GM19023 (cell line): Measurements from ENCODE around the gene NTM.
"Not testable (repeated sequence)": the region's sequence is repeated elsewhere in the genome, so short reads cannot be mapped to it uniquely, and the experiment has no call there.

Experiments used
- ATAC-seq: cut with Tn5 transposase; IDR thresholded peaks from one replicate; pipeline ENCODE4 v1.9.1; 2021; ENCODE audit warnings: mild to moderate bottlenecking, moderate library complexity; ENCODE audit not compliant: unreplicated experiment

The NTM gene

DNA sequence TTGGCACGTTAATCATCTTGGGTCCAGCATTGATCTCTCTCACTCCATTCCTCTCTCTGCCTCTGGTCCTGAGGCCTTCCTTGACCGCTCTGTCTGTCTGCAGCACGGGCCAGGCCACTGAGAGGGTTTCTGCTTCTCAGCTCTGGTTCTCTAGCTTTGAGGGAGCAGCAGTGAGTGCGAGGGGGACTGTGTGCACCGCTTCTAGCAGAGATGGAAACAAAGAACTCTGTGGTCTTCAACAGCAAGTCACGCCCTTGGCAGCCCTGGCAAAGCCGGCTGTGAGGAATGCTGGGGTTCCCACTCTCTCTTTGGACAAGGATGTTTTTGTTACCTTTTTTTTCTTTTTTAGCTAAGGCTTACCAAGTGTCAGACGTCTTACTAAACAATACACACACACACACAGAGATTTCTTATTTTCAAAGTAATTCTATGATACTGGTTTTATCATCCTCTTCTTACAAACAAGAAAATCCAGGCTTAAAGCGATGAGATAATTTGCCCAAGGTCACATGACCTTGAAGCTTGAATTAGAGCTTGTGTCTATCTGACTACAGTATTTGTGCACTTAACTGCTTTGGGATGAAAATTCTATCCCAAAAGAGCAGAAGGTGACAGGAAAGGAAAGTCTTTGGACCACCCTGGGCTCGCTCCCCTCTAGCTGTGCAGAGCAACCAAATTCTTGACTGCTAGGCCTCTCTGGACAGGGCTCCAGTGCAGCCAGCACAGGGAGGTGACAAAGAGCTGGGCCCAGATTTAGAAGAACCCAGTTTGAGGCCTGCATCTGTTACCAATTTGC, 293.2 kb downstream of the NTM start:
- no peak for ATAC-seq

DNA sequence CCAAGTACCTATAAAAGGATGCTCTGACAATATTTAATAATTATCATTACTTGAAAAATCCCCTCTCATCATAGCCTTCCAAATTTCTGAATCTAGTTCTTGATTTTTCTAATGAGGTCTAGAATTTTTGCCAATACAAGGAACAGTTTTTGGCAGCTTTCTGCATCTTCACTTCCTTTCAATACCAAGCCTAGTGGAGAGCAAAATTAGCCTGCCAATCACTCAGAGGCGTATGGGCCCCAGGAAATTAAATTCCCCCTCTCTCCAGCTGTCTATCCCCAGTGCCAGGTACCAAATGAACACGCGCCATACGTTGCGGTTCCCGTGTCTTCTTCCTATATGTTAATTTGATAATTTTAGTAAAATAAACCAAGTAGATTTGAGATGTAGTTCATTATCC, 293.9 kb downstream of the NTM start:
- no peak for ATAC-seq

DNA sequence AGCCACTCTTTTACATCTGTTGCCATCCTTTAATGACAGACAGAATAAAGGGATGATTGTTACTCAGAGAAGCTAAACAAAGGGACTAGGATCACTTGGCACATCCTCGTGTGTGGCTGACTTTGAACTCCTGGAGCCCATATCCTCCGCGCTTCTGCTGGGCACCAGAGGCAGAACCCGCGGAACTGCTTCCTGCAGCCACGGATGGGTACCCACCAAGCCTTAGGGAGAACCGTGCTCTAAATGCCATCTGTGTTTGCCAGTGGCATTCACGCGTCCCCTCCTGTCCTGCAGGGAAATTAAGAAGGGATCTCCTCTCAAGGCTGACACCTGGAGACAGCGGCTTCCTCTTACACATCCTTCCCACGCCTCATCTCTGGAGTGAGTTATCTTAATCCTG, 294.4 kb downstream of the NTM start:
- ATAC-seq: no peak

DNA sequence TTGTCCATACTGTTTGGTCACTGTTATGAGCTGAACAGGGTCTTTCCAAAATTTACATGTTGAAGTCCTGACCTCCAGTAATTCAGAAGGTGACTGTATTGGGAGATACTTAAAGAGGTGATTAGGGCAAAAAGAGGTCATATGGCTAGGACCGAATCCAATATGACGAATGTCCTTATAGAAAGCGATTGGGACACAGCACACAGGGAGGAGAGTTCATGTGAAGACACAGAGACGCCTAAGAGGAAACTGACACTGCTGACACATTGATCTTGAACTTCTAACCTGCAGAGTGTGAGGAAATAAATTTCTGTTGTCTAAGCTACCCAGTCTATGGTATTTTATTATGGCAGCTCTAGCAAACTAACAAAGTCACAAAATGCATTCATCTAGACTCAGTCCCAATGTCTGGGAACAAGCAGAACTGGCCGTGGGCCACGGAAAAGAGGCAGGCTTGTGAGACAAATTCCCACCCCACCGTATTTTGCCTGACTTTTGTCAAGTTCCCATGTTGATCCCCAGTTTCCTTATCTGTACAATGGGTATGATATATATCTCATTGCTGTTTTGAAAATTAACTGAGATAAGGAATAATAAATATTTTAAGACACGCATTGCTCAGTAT, 295.0 kb downstream of the NTM start:
- ATAC-seq: no peak

DNA sequence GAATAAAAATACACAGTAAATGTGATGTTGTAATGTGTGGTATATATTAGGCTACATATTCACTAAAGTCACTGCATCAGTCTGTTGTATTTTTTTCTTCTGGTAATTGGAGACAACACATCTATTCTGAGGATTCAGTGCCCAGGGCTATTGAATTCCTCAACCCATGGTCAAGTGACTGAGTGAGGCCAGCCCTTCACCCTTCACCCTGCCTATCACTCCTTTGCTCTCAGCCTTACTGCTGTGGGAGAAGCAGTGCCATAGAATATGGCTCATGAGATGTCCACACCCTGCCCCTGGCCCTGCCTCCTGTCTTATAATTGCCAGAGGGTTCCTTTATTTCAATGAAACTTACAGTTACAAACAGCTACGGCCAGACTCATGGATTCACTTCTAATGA, 295.6 kb downstream of the NTM start:
- no peak for ATAC-seq

DNA sequence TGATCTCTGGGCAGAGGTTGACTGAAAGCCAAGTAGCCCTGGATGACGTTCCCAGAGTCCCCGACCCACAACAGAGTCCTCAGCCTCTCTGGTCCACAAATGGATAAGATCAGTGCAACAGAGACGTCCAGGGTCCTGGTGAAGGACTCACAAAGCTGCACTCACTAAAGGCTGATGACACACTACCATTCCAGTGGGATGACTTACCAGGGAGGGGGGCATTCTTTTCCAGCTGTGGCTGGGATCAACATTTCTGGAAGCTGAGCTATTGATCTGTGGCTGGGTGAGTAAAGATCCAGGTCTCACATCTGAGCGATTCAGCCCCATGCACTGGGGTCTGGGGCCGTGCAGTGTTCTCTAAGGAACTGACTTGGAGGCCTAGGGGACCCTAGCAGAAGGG, 296.2 kb downstream of the NTM start:
- ATAC-seq: no peak

DNA sequence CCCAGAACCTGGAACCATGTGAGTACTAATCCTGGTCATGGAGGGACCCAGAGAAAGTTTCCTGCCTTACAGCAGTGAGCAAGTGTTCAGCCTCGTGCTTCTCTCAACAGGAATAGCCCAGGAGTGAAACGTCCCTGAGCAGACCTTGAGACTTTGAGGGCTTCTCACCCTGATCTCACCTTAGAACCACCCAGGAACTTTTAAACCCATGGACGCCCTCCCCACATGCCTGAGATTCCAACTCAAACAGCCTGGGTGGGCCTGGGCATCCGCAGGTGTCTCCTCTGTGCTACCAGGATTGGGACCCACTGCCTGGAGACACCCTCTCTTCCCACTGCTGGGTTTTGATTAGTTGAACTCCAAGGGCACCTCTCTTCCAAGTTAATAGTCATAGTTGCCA, 297.2 kb downstream of the NTM start:
- no peak for ATAC-seq

DNA sequence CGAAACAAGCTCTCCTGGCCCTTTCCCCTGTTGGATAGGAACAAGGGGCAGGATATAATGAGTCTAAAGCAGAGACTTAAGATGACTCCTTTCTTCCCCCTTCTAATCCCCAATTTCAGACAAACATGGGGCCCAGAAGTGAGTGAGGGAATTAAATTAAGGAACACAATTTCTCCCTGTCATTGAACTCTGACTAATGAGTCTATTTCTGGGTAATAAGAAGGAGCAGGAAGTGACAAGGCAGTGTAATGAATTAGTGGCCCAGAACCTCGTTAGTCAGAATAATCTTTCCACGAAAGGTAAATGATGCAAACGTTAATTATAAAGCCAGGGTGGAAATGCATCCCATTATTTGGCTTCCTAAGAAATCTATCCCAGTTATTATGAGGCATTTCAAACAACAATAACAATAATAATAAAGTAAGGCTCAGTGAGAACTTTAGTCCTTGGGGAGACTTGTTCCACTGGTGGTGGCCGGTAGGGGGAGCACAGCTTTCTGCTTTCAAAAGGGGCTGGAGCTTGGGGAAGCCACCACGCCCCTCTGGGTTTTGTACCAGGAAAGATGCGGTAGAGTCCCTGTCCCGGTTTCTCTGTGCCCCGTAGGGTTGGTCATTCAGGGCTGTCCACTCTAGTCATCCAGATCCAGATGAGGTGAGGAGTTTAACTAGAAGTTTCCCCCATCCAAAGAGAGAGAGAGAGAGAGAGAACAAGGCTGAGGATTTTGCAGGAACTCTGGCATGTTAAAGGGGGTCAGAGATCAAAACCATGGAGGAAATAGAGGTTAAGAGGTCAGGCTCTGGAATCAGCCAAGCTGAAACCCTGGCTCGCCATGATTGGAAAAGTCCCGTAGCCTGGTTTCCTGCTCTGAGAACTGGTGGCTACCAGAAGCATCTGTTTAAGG, 298.3 kb downstream of the NTM start:
- no peak for ATAC-seq

DNA sequence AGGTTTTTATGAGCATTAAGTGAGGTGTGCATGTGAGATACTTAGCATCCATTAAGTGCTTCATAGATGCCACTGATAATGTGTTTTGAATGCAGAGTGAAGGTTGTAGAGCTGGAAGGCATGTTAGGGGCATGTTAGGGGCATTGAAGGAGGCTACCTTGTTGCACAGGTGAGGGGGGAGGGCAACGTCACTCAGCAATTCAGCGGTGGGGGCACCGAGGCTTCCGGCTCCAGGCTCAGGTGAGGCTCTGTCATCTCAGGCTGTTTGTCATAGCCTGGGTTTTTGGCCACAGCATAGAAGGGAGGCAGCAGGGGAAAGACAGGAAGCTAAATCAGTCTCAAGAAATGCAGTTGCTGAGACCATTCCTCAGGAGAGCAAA, 299.0 kb downstream of the NTM start:
- ATAC-seq: no peak

DNA sequence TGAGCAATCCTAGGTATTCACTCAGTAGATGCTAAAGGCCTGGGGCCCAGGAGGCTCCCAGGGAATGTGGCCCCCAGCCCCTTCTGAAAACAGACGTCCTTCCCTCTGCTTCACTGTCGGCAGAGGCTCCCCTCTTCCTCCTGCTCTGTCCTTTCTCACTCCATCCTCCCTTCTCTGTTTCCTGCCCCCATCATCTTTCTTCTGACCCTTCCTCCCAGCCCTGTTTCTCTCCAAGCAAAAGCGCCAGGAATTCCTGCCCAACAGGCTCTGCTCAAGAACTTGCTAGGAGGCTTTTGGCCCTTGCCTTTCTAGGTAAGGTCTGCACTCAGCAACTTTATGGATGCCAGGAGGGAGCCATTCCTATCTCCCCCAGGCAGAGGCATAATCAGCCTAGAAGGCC, 300.5 kb downstream of the NTM start:
- no peak for ATAC-seq

DNA sequence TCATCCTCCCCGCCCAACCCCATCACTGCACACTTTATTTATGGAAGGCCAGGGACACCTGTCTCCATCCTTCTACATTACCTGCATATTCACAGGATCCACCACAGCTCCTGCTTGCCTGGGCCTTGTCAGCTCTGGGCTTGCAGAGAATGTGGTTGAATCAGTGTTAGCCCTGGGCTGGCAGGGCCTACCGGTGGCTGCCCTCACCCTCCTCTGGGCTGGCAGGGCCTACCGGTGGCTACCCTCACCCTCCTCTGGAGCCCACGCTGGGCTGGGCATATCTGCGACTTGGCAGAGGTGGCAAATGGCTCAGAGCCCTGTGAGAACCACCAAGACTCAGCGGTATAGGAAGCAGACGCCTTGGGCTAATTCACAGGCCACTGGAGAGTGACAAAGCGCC, 300.9 kb downstream of the NTM start:
- no peak for ATAC-seq

DNA sequence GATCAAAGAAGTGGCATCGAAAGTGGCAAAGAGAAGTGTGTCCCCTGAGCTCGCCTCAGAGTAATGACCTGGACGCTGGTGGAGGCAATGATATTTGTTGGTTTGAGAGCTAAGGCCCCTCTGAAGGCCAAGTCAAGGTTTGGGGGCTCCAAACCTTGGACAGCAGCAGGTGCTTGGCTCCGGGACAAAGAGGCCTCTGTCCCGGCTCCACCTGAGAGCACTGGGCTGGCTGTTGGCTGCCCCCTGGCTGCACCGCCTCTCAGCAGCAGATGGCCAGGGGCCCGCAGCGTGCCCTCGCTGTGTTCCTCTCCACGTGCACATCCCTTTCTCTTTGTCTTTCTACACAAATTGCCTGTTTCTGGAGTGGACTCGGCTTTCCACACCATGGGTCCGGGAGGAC, 301.3 kb downstream of the NTM start:
- ATAC-seq: no peak

DNA sequence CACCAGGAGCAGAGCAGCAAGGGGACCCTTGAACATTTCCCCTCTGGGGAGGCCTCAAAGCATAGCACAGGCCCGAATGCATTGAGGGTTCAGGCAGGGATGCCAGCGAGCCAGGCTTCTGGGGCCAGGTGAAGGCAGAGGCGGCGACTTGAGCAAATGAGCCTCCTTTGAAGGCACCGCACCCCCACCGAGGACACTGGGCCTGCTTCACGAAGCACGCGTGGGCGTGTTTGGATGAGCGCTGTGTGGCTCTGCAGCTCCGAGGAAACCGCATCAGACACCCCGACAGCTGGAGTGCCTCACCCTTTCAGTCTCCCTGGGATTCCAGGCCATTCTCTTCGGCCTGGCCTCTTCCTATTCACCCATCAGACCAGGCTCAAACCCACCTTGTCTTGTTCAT, 301.8 kb downstream of the NTM start:
- no peak for ATAC-seq

DNA sequence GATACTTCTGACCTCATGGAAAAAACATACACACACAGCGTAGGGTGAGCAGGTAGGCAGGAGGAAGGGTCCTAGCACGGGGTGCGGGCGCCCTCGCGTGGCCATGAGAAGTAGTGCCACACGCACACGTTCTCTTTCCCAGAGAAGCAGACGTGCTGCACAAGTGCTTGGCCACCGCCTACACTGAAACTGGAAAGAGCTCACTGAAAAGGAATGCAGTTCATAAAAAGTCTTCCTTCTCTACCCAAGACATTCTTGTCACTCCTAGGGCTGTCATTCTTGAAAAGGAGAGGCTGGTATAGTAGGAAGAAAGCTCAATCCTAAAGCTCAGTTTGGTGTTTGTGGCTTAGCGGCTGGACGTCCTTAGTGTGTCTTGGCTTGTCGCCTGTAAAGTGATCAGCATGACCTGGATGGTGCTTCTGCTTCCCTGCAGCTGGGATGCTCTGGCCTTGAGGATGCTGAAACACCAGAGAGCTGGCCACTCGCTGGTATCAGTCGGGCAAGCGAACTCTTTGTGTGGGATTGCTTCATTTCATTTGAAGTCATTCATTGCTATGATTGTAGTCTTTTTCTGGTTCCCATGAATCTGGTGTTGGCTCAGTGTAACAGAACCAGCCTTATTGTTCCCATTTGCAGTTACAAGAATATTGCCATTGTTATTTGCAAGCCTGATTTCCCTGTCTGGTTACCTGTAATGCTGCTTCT, 303.8 kb downstream of the NTM start:
- peak; percentile 78 for ATAC-seq

DNA sequence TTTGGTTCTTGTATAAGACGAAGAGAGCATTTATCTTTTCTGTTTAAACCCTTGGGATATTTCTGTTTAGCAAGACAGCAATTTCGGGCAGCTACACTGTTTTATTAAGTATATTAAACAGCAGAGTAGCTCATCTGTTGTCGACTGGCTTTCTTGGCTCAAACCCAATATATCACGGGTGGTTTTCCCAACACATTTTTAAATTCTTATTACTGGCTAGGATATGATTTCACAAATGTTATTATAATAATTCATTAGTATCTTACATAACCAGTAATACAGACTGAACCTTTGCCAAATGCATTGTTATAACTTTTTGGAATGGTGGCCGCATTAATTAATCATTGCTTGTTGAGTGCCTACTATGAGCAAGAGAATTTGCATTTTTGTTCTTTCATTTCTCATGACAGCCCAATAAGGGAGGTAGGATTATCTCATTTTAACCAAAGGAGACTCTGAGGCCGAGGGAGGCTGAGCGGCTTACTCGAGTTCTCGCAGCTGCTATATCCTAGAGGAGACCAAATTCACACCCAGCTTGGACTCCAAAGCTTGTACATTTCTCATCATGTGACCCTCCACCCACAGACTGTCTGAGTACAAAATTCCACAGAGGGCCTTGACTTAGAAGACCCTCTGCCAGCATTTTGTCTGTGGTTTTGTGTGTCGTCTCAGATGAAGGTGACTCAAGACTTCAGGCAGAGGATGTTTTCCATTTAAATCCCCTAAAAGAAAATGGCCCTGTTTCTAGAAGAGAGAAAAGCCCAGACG, 304.9 kb downstream of the NTM start:
- ATAC-seq: no peak

DNA sequence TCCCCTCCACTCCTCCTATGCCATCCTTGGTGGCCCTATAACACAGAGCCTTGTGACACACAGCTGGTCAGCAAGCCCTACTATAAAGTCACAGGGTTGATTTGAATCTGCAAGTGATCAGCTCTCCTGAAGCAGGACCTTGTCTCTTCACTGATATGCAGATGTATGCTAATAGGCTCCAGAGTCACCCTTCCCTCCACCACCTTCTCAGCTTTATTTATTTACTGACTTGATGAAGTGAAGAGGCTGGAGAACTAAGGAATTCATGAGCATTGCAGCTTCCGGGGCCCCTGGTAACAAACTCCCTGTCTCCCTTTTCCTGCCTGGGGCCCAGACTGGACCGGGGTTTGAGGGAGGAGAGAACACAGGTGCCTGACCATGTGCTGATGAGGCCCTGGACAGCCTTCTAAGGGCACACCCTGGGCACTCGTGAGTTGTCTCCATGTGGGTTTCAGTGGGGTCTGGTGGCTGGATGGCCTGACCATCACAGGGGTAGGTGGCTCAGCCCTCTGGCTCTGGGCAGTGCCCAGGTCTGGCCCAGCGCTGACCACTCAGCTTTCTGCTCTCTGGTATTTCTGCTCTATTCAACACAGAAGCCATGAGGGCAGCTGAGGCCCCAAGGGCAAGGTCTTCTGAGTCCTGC, 307.5 kb downstream of the NTM start:
- no peak for ATAC-seq

DNA sequence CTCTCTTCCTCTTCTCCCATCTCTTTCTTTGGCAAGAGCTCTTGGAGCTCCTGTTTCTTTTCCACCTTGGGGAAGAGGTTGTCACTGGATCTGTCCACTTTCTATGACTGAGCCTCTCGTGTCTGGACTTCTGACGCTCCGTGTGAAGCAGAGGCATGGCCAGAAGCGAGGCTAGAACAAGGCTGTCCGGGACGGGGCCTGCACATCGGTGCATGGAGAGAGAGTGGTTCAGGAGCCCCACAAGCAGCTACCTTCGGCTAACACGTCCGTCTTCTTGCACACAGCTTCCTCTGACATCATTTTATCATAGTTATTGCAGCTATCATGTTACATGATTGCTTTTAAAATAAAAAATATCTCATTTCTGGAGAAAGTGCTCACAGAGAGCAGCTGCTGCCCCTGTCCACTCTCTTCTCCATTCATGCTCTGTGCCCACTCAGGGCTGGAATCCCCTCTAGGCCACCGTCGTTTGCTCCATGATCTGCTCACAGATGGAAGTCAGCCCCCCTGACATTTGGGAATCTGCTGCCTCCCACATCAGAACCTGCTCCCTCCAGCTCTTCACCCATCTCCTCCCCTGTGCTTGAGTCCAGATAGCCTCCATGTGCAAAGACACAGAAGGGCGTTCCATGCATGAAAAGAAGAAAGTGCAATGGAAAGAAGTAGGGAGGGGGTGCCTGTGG, 308.4 kb downstream of the NTM start:
- no peak for ATAC-seq

DNA sequence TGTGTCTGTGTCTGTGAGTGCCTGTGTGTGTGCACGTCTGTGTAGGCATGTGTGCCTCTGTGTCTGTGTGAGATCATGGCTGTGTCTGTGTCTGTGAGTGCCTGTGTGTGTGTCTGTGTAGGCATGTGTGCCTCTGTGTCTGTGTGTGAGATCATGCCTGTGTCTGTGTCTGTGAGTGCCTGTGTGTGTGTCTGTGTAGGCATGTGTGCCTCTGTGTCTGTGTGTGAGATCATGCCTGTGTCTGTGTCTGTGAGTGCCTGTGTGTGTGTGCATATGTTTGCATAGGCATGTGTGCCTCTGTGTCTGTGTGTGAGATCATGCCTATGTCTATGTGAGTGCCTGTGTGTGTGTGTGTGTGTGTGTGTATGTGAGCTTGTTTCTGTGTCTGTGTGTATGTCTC, 310.0 kb downstream of the NTM start:
- not testable (repeated sequence) for ATAC-seq

DNA sequence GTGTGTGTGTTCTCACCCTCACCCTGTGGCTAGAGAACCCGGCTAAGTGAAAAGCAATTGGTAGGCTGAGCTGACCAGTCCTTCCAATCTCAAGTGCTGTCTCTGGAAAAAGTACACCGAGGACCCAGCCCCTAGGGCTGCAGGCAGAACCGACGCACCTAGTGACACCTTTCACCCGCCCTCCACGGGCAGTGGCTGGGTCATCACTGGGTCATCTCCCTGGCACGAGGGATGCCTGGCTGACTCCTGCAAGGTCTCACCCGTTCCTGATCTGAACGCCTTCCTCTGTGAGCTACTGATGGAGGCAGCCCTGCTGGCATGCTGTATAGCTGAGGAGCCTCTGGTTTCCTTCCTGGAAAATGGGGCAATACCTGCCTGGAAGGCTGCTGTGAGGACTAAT, 311.5 kb downstream of the NTM start:
- ATAC-seq: no peak
